HUES6 (cell line): Measurements from ENCODE around the gene SUPT3H.

Experiments used
- H3K27ac ChIP-seq: 2 replicates; pipeline ENCODE4 v1.7.0; 2013; ENCODE audit warnings: low read depth, mild to moderate bottlenecking, low read length, inconsistent platforms
- H3K27me3 ChIP-seq: 2 replicates; pipeline ENCODE4 v1.6.1; 2013; ENCODE audit warnings: low read length; ENCODE audit not compliant: control insufficient read depth, insufficient read depth
- H3K36me3 ChIP-seq: 2 replicates; pipeline ENCODE4 v1.6.1; 2013; ENCODE audit warnings: low read length; ENCODE audit not compliant: control insufficient read depth, insufficient read depth
- H3K4me1 ChIP-seq: 2 replicates; pipeline ENCODE4 v1.6.1; 2013; ENCODE audit warnings: low read length; ENCODE audit not compliant: control insufficient read depth, insufficient read depth
- H3K4me3 ChIP-seq: 2 replicates; pipeline ENCODE4 v1.5.1; 2013; ENCODE audit warnings: low read depth, low read length
- H3K9ac ChIP-seq: one replicate; pipeline ENCODE4 v1.6.1; 2013; ENCODE audit warnings: mild to moderate bottlenecking, low read length
- H3K9me3 ChIP-seq: 2 replicates; pipeline ENCODE4 v1.6.1; 2013; ENCODE audit warnings: low read depth, low read length; ENCODE audit not compliant: control insufficient read depth, insufficient read depth

Gene SUPT3H

DNA sequence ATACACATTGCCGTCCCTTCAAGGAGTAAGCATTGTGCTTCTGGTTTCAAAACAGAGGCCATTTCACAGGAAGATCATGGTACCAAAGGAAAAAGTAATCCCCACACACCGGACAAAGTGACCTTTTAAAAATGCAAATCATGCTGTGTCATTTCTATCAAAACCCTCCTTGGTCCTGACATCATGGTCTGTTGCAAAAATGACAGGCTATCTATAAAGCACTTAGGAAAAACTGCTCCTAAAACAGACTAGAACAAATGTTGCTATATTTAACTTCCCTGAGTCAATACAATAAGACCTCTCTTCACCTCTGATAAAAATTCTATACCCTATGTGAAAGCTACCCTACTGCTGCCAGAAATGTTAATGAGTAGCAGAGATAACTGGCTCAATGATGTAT lies 403.2 kb downstream of the SUPT3H start:
- Histone ChIP-seq H3K4me1 (no peaks in the 10 kb centered on the region), H3K9me3 (peaks cover 34% of the 10 kb centered on the region), H3K9ac (no peak overlapping the region), H3K4me3 (no peak overlapping the region), H3K27me3 (no peaks in the 10 kb centered on the region), H3K27ac (no peak overlapping the region), H3K36me3 (peaks cover 4% of the 10 kb centered on the region; the same call in 1 of the 2 replicates)

GRCh38 chr6:44972709-44973108 lies 405.0 kb downstream of the SUPT3H start:
- H3K36me3 ChIP-seq: peaks cover 4% of the 10 kb centered on the region; the same call in 1 of the 2 replicates
- no peak overlapping the region for H3K4me3 ChIP-seq
- no peak overlapping the region for H3K27ac ChIP-seq
- H3K9me3 ChIP-seq: peaks cover 34% of the 10 kb centered on the region
- H3K27me3 ChIP-seq: no peaks in the 10 kb centered on the region
- no peak overlapping the region for H3K9ac ChIP-seq
- H3K4me1 ChIP-seq: no peaks in the 10 kb centered on the region

DNA sequence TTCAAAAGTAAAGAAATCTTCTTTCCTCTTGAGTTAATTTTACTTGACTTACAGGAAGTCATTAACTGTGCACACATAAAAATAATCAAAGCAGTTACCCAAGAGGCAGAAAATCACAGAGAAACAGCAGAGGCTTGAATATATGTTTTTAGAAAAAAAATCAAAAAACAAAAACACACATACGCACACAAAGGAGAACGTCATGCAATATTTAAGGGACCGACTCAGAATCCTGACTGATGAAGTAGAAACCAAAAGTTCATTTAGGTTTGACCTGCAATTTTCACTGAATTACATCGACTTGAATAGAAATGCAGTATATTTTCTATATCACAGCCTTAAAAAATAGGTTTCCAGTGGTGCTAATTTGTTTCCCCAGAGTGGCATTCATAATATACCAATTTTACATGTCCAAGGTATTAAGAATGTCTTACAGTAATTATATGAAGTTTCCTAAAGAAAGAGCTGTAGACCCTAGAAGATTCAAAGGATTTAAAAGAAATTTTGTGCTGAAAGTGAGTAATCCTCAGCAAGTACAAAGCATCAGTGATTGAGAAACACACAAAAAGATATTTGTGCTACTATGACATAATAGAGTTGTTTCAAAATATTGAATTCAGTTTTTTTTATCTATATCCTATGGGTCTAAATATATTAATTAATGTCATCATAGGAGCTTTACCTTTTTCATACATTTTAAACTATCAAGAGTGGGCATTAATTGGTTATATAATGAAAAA lies 408.1 kb downstream of the SUPT3H start:
- Histone ChIP-seq H3K27ac (no peak overlapping the region), H3K4me1 (no peaks in the 10 kb centered on the region), H3K27me3 (no peaks in the 10 kb centered on the region), H3K9me3 (peaks cover 32% of the 10 kb centered on the region), H3K9ac (no peak overlapping the region), H3K4me3 (no peak overlapping the region), H3K36me3 (peaks cover 4% of the 10 kb centered on the region; the same call in 1 of the 2 replicates)

- no peak overlapping the region for H3K4me3 ChIP-seq
Observed at GRCh38 chr6:44967481-44967880, 410.3 kb downstream of the SUPT3H start.

GRCh38 chr6:44966449-44967092 lies 411.2 kb downstream of the SUPT3H start:
- no peaks in the 10 kb centered on the region for H3K27me3 ChIP-seq
- H3K36me3 ChIP-seq: no peaks in the 10 kb centered on the region
- H3K4me3 ChIP-seq: no peak overlapping the region
- H3K9ac ChIP-seq: no peak overlapping the region
- peaks cover 5% of the 10 kb centered on the region for H3K9me3 ChIP-seq
- H3K27ac ChIP-seq: no peak overlapping the region
- H3K4me1 ChIP-seq: no peaks in the 10 kb centered on the region

More at GRCh38 chr6:44967481-44967880, 410.3 kb downstream of the SUPT3H start:
- Histone ChIP-seq H3K27me3 (no peaks in the 10 kb centered on the region), H3K4me1 (no peaks in the 10 kb centered on the region), H3K27ac (no peak overlapping the region), H3K36me3 (0 out of 2 replicates have a peak, but pooled peaks cover 2% of the 10 kb centered on the region), H3K9ac (no peak overlapping the region), H3K9me3 (peaks cover 11% of the 10 kb centered on the region)

DNA sequence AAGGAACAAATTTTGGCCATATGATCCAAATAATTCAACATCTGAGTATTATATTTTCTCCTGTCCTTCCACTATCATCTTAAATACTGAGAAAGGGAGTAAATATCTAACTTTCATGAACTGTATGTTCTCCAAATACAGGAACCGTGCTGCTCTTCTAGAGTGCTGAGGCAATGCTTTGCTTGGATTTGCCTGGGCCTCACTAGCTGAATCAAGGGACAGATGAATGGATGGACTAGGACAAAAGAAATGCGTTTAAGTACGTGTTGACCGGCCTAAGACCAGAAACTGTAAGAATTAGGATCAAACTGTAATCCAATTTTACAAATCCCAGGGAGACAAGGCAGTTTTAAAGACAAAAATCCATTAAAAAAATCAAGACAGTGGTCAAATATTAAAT lies 412.0 kb downstream of the SUPT3H start:
- no peaks in the 10 kb centered on the region for H3K4me1 ChIP-seq
- no peak overlapping the region for H3K27ac ChIP-seq
- 0 out of 2 replicates have a peak, but pooled peaks cover under 1% of the 10 kb centered on the region for H3K9me3 ChIP-seq
- H3K27me3 ChIP-seq: no peaks in the 10 kb centered on the region
- no peak overlapping the region for H3K9ac ChIP-seq
- no peaks in the 10 kb centered on the region for H3K36me3 ChIP-seq
- no peak overlapping the region for H3K4me3 ChIP-seq

GRCh38 chr6:44960898-44961297 lies 416.8 kb downstream of the SUPT3H start:
- H3K9me3 ChIP-seq: no peaks in the 10 kb centered on the region
- H3K9ac ChIP-seq: no peak overlapping the region
- H3K27me3 ChIP-seq: no peaks in the 10 kb centered on the region
- no peaks in the 10 kb centered on the region for H3K4me1 ChIP-seq
- no peak overlapping the region for H3K27ac ChIP-seq
- no peak overlapping the region for H3K4me3 ChIP-seq
- H3K36me3 ChIP-seq: no peaks in the 10 kb centered on the region

DNA sequence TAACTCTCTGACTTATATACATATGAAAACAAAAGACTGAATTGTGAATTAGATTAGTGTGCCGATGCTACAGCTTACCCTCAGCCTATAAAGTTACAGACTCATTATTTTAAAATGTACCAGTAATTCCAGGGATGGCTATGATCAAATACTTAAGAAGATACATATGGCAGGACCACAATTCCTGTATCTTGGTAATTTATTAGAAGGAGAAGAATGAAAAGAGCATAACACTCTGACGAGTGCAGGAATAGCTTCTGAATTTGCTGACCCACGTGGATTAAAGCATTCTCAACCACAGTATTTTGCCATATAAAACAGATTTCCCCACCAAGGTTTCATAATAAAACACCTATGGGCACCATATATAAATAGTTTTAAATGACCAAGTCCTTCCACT lies 418.1 kb downstream of the SUPT3H start:
- H3K27me3 ChIP-seq: no peaks in the 10 kb centered on the region
- no peaks in the 10 kb centered on the region for H3K36me3 ChIP-seq
- no peak overlapping the region for H3K27ac ChIP-seq
- H3K4me3 ChIP-seq: no peak overlapping the region
- H3K4me1 ChIP-seq: no peaks in the 10 kb centered on the region
- H3K9ac ChIP-seq: no peak overlapping the region
- no peaks in the 10 kb centered on the region for H3K9me3 ChIP-seq

DNA sequence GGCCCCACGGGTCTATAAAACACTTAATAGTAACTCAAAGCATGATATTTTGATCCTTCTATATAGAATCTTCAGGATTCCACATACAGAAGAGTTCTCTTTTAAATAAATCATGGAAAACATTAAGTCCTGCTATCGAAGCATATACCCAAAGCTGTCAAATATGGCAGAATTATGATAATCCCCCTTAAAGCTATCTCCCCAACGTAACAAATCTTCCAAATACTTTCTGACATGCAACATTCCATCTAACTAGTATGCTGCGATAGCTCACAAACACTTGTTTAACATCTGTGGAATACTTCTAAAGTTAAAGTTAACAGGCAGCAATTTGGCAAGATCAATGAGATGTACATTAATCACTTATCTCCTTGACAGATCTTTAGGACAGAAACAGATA lies 420.6 kb downstream of the SUPT3H start:
- 0 out of 2 replicates have a peak, but pooled peaks cover 2% of the 10 kb centered on the region for H3K36me3 ChIP-seq
- no peaks in the 10 kb centered on the region for H3K4me1 ChIP-seq
- H3K27me3 ChIP-seq: no peaks in the 10 kb centered on the region
- H3K27ac ChIP-seq: no peak overlapping the region
- no peaks in the 10 kb centered on the region for H3K9me3 ChIP-seq
- no peak overlapping the region for H3K9ac ChIP-seq
- no peak overlapping the region for H3K4me3 ChIP-seq

DNA sequence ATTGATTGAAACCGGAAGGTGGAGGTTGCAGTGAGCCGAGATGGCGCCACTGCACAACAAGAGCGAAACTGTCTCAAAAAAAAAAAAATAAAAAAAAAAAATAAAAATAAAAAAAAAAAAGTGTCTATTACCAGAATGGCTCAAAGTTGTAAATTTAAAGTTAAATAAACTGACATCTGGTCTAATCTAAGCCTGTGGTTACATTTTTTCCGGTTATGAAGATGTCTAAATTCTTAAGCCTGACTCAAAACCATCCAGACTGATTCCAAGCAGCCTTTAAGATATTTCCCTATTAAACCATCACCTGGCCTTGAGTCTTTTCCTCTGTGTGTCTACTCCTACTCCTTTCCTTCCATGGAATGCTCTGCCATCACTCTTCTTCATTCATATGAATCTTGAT lies 421.3 kb downstream of the SUPT3H start:
- no peaks in the 10 kb centered on the region for H3K9me3 ChIP-seq
- H3K36me3 ChIP-seq: 0 out of 2 replicates have a peak, but pooled peaks cover 2% of the 10 kb centered on the region
- no peaks in the 10 kb centered on the region for H3K27me3 ChIP-seq
- no peak overlapping the region for H3K9ac ChIP-seq
- no peaks in the 10 kb centered on the region for H3K4me1 ChIP-seq
- H3K27ac ChIP-seq: no peak overlapping the region
- no peak overlapping the region for H3K4me3 ChIP-seq

DNA sequence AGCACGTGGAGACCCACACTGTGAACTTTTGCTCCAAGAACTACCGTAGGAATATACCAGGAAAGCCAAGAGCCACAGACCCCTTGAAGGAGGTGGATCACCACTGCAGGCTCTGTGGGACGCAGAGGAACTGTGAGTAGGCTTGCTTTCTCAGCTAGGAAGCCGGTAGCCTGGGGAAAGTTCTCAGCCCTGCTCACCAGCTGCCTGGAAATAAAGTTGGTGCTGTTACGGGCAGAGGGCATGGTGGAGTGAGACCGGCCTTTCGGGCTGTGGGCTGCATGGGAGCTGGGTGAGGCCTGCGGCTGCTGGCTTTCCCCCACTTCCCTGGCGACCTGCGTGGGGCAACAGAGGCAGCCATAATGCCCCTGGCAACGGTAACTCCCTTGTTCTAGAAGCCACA lies 422.6 kb downstream of the SUPT3H start:
- Histone ChIP-seq H3K27me3 (no peaks in the 10 kb centered on the region), H3K9ac (no peak overlapping the region), H3K27ac (no peak overlapping the region), H3K4me1 (no peaks in the 10 kb centered on the region), H3K36me3 (0 out of 2 replicates have a peak, but pooled peaks cover 2% of the 10 kb centered on the region), H3K4me3 (no peak overlapping the region), H3K9me3 (no peaks in the 10 kb centered on the region)
